ENCODE results near the gene YTHDC1. TPM values are rescaled to one million over a fixed set of nuclear protein-coding genes. Genes with fewer than 3 reads are reported as not detected.

The YTHDC1 gene
- total RNA-seq, 6 donors from 2014 or later, result 54.1 to 137 (median 76.3) TPM

- no peak for DNase-seq
- Histone ChIP-seq H3K36me3 (no peaks in the 10 kb centered on the region), H3K27ac (no peak overlapping the region), H3K27me3 (no peaks in the 10 kb centered on the region), H3K4me1 (peaks cover 3 to 4% (median 3%) of the 10 kb centered on the region in 4 donors), H3K4me3 (no peak overlapping the region), H3K9me3 (no peaks in the 10 kb centered on the region)
- no peak for TF ChIP-seq POLR2AphosphoS5 (IDR thresholded peaks at IDR 0.05)
- no peak for TF ChIP-seq EP300 (IDR thresholded peaks at IDR 0.05)
- TF ChIP-seq, protein P1, sequence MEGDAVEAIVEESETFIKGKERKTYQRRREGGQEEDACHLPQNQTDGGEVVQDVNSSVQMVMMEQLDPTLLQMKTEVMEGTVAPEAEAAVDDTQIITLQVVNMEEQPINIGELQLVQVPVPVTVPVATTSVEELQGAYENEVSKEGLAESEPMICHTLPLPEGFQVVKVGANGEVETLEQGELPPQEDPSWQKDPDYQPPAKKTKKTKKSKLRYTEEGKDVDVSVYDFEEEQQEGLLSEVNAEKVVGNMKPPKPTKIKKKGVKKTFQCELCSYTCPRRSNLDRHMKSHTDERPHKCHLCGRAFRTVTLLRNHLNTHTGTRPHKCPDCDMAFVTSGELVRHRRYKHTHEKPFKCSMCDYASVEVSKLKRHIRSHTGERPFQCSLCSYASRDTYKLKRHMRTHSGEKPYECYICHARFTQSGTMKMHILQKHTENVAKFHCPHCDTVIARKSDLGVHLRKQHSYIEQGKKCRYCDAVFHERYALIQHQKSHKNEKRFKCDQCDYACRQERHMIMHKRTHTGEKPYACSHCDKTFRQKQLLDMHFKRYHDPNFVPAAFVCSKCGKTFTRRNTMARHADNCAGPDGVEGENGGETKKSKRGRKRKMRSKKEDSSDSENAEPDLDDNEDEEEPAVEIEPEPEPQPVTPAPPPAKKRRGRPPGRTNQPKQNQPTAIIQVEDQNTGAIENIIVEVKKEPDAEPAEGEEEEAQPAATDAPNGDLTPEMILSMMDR (IDR thresholded peaks at IDR 0.05), result no peak
- TF ChIP-seq POLR2A (IDR thresholded peaks at IDR 0.05), result no peak
- 46 to 57% methylated on average over 5 of the region's 5 CpGs for WGBS, 2 donors
- no peak for ATAC-seq (ENCODE audit: low FRiP score in 2 of 2)
These were observed 28.3 kb upstream of the YTHDC1 start for GRCh38 chr4:68378226-68378625.

GRCh38 chr4:68375667-68376559 lies 26.0 kb upstream of the YTHDC1 start:
- no peaks in the 10 kb centered on the region for H3K27me3 ChIP-seq
- ATAC-seq (ENCODE audit: low FRiP score in 2 of 2) (peak; percentile 70 to 80), DNase-seq (peak; percentile 27 to 63)
- WGBS, 2 donors, result 18% methylated on average over 19 of the region's 19 CpGs
- no peaks in the 10 kb centered on the region for H3K9me3 ChIP-seq
- H3K4me1 ChIP-seq, result peaks cover 3 to 4% (median 3%) of the 10 kb centered on the region in 4 donors
- H3K36me3 ChIP-seq, result no peaks in the 10 kb centered on the region
- TF ChIP-seq, protein P1 (IDR thresholded peaks at IDR 0.05), result peak; percentile 62 to 86 (median 78)
- no peak for TF ChIP-seq EP300 (IDR thresholded peaks at IDR 0.05)
- no peak for TF ChIP-seq POLR2AphosphoS5 (IDR thresholded peaks at IDR 0.05)
- TF ChIP-seq POLR2A (IDR thresholded peaks at IDR 0.05), result no peak
- no peak overlapping the region for H3K27ac ChIP-seq
- peak overlapping the region in 1 of 4 donors; percentile 27 for H3K4me3 ChIP-seq

GRCh38 chr4:68373513-68373912 lies 23.6 kb upstream of the YTHDC1 start:
- peaks cover 3 to 9% (median 5%) of the 10 kb centered on the region in 4 donors for H3K4me1 ChIP-seq
- no peaks in the 10 kb centered on the region for H3K9me3 ChIP-seq
- WGBS, 2 donors, result 32 to 42% methylated on average over 16 of the region's 16 CpGs
- no peak for TF ChIP-seq POLR2A (IDR thresholded peaks at IDR 0.05)
- TF ChIP-seq, protein P1 (IDR thresholded peaks at IDR 0.05), result no peak
- TF ChIP-seq POLR2AphosphoS5 (IDR thresholded peaks at IDR 0.05), result no peak
- TF ChIP-seq EP300 (IDR thresholded peaks at IDR 0.05), result no peak
- H3K27ac ChIP-seq, result no peak overlapping the region
- H3K36me3 ChIP-seq, result no peaks in the 10 kb centered on the region
- peak; percentile 70 to 84 for DNase-seq
- peak; percentile 74 to 95 for ATAC-seq (ENCODE audit: low FRiP score in 2 of 2)
- H3K4me3 ChIP-seq, result peak overlapping the region in 2 of 4 donors; percentile 17 to 28
- H3K27me3 ChIP-seq, result no peaks in the 10 kb centered on the region

DNA sequence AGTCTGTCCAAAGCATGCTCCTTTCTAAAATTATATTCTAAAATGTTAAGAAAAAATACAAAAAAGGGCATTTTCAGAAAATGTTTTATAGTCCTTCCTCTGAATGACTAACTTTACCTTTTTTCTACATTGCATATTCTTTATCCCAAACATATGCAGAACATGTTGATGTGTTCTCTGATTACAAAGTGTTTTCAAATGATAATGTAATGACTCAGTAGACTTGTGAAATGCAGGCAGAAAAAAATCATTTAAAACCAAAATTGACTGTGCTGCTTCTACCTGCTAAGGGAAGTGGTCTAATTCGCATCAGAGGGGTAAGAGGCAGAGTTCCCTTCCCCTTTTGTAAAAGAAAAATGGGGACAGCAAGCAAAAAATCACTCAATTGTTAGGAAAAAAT lies 22.7 kb upstream of the YTHDC1 start:
- TF ChIP-seq, protein P1 (IDR thresholded peaks at IDR 0.05), result no peak
- TF ChIP-seq POLR2A (IDR thresholded peaks at IDR 0.05), result no peak
- TF ChIP-seq POLR2AphosphoS5 (IDR thresholded peaks at IDR 0.05), result no peak
- no peak for TF ChIP-seq EP300 (IDR thresholded peaks at IDR 0.05)
- no peak for ATAC-seq (ENCODE audit: low FRiP score in 2 of 2)
- no peaks in the 10 kb centered on the region for H3K27me3 ChIP-seq
- peaks cover 3 to 9% (median 5%) of the 10 kb centered on the region in 4 donors for H3K4me1 ChIP-seq
- no peak for DNase-seq
- H3K4me3 ChIP-seq, result no peak overlapping the region
- H3K27ac ChIP-seq, result no peak overlapping the region
- H3K9me3 ChIP-seq, result no peaks in the 10 kb centered on the region
- whole genome bisulfite sequencing, 2 donors, result 75 to 76% methylated on average over 1 of the region's 1 CpG
- no peaks in the 10 kb centered on the region for H3K36me3 ChIP-seq
